ENCODE results near the gene KLHL29. TPM values are rescaled to one million over a fixed set of nuclear protein-coding genes. Genes with fewer than 3 reads are reported as not detected.

The KLHL29 gene
- total and polyA plus RNA-seq, 4 donors = 0.29 to 2.3 (median 0.68) TPM

DNA sequence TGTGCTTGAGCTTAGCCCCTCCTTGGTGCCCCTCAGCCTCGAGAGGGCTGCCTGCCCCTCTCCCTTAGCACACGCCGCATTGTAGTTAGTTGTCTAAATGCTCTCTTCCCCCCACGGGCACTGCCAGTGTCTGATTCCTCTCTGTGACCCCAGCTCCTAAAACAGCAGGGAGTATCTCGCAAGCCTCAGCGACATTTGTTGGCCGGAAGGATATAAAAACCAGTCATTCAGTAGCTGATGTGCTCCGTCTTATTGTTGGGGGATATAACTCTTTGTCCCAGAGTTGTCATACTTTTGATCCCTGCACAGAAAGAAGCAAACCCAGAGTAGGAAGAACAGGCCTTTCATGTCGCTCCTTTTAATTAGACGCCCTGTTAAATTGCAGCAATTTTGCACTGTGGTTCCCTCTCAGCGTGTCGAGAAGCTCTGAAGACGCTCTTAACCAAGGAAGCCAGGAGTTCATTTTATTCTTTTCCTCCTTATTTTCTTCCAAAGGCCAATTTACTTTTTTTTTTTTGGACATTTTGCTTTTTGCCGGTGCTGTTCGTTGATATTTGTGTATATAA lies 201.8 kb downstream of the KLHL29 start:
- Histone ChIP-seq H3K4me1 (ENCODE audit: control insufficient read depth in 4 of 4, insufficient read depth in 4 of 4, low read length in 3 of 4) (no peaks in the 10 kb centered on the region), H3K4me3 (ENCODE audit: low read depth in 1 of 3, low read length in 3 of 3) (no peak overlapping the region)
- 88% methylated on average over 15 of the region's 15 CpGs for WGBS

More for the DNA sequence above, 201.8 kb downstream of the KLHL29 start:
- no peak for DNase-seq (ENCODE audit: low spot score)
- Histone ChIP-seq H3K9me3 (ENCODE audit: control insufficient read depth in 4 of 4, low read length in 3 of 4) (no peaks in the 10 kb centered on the region), H3K9ac (ENCODE audit: low read depth in 1 of 2, low read length in 2 of 2) (no peak overlapping the region), H3K27ac (ENCODE audit: low read depth in 1 of 2, low read length in 2 of 2) (no peak overlapping the region), H3K36me3 (ENCODE audit: control insufficient read depth in 4 of 4, insufficient read depth in 3 of 4, low read depth in 1 of 4, low read length in 3 of 4) (no peaks in the 10 kb centered on the region), H3K27me3 (ENCODE audit: control insufficient read depth in 4 of 4, insufficient read depth in 4 of 4, low read length in 3 of 4) (no peaks in the 10 kb centered on the region)
- no peak for TF ChIP-seq RXRA (IDR thresholded peaks at IDR 0.05)
- TF ChIP-seq TAF1 (conservative IDR thresholded peaks at IDR 0.05) = no peak
- TF ChIP-seq, protein P1, sequence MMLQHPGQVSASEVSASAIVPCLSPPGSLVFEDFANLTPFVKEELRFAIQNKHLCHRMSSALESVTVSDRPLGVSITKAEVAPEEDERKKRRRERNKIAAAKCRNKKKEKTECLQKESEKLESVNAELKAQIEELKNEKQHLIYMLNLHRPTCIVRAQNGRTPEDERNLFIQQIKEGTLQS (IDR thresholded peaks at IDR 0.05) = no peak
- TF ChIP-seq, protein P2, sequence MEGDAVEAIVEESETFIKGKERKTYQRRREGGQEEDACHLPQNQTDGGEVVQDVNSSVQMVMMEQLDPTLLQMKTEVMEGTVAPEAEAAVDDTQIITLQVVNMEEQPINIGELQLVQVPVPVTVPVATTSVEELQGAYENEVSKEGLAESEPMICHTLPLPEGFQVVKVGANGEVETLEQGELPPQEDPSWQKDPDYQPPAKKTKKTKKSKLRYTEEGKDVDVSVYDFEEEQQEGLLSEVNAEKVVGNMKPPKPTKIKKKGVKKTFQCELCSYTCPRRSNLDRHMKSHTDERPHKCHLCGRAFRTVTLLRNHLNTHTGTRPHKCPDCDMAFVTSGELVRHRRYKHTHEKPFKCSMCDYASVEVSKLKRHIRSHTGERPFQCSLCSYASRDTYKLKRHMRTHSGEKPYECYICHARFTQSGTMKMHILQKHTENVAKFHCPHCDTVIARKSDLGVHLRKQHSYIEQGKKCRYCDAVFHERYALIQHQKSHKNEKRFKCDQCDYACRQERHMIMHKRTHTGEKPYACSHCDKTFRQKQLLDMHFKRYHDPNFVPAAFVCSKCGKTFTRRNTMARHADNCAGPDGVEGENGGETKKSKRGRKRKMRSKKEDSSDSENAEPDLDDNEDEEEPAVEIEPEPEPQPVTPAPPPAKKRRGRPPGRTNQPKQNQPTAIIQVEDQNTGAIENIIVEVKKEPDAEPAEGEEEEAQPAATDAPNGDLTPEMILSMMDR (IDR thresholded peaks at IDR 0.05; ENCODE audit: low read depth, low read length, missing input control) = no peak
- TF ChIP-seq RAD21 (IDR thresholded peaks at IDR 0.05) = no peak
- no peak for TF ChIP-seq HNF4A (conservative IDR thresholded peaks at IDR 0.05)
- TF ChIP-seq NR2F2 (IDR thresholded peaks at IDR 0.05) = no peak
- no peak for TF ChIP-seq SP1 (IDR thresholded peaks at IDR 0.05)
- TF ChIP-seq EGR1 (IDR thresholded peaks at IDR 0.05; ENCODE audit: low read depth in 2 of 2) = no peak
- TF ChIP-seq, protein P3, sequence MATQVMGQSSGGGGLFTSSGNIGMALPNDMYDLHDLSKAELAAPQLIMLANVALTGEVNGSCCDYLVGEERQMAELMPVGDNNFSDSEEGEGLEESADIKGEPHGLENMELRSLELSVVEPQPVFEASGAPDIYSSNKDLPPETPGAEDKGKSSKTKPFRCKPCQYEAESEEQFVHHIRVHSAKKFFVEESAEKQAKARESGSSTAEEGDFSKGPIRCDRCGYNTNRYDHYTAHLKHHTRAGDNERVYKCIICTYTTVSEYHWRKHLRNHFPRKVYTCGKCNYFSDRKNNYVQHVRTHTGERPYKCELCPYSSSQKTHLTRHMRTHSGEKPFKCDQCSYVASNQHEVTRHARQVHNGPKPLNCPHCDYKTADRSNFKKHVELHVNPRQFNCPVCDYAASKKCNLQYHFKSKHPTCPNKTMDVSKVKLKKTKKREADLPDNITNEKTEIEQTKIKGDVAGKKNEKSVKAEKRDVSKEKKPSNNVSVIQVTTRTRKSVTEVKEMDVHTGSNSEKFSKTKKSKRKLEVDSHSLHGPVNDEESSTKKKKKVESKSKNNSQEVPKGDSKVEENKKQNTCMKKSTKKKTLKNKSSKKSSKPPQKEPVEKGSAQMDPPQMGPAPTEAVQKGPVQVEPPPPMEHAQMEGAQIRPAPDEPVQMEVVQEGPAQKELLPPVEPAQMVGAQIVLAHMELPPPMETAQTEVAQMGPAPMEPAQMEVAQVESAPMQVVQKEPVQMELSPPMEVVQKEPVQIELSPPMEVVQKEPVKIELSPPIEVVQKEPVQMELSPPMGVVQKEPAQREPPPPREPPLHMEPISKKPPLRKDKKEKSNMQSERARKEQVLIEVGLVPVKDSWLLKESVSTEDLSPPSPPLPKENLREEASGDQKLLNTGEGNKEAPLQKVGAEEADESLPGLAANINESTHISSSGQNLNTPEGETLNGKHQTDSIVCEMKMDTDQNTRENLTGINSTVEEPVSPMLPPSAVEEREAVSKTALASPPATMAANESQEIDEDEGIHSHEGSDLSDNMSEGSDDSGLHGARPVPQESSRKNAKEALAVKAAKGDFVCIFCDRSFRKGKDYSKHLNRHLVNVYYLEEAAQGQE (IDR thresholded peaks at IDR 0.05) = no peak
- TF ChIP-seq HNF4G (IDR thresholded peaks at IDR 0.05) = no peak
- TF ChIP-seq YY1 (IDR thresholded peaks at IDR 0.05) = no peak
- TF ChIP-seq, protein P4, sequence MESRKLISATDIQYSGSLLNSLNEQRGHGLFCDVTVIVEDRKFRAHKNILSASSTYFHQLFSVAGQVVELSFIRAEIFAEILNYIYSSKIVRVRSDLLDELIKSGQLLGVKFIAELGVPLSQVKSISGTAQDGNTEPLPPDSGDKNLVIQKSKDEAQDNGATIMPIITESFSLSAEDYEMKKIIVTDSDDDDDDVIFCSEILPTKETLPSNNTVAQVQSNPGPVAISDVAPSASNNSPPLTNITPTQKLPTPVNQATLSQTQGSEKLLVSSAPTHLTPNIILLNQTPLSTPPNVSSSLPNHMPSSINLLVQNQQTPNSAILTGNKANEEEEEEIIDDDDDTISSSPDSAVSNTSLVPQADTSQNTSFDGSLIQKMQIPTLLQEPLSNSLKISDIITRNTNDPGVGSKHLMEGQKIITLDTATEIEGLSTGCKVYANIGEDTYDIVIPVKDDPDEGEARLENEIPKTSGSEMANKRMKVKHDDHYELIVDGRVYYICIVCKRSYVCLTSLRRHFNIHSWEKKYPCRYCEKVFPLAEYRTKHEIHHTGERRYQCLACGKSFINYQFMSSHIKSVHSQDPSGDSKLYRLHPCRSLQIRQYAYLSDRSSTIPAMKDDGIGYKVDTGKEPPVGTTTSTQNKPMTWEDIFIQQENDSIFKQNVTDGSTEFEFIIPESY (IDR thresholded peaks at IDR 0.05) = no peak
- TF ChIP-seq, protein P5, sequence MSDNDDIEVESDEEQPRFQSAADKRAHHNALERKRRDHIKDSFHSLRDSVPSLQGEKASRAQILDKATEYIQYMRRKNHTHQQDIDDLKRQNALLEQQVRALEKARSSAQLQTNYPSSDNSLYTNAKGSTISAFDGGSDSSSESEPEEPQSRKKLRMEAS (IDR thresholded peaks at IDR 0.05) = no peak
- no peak for TF ChIP-seq GABPA (IDR thresholded peaks at IDR 0.05 in 1 of 2, conservative IDR thresholded peaks at IDR 0.05 in 1 of 2)
- no peak for TF ChIP-seq FOXA2 (IDR thresholded peaks at IDR 0.05)
- TF ChIP-seq FOXA1 (IDR thresholded peaks at IDR 0.05) = no peak
- no peak for TF ChIP-seq JUND (IDR thresholded peaks at IDR 0.05)

All from liver (tissue), 9 donors.